ENCODE results near the gene HDGFL1. TPM values are rescaled to one million over a fixed set of nuclear protein-coding genes. Genes with fewer than 3 reads are reported as not detected.

HDGFL1 gene
- not detected in 2 replicates for total RNA-seq

GRCh38 chr6:22569281-22570184 is at the start of gene HDGFL1:
HDGFL1 (plus strand) TSS chr6:22569566; CDS start chr6:22569576, 10 bp downstream.

Measured in tracheal epithelial cell (primary cell).